T-helper 17 cell (primary cell): ENCODE data around the gene LHPP. TPM values are rescaled to one million over a fixed set of nuclear protein-coding genes. Genes with fewer than 3 reads are reported as not detected.

ENCODE experiments used
- ATAC-seq: fragments of 150-1000 bp; cut with Tn5 transposase; 2 replicates; pipeline ENCODE4 v1.10.0; 2021; ENCODE audit warnings: mild to moderate bottlenecking, moderate library complexity
- DNase-seq, 3 donors: peaks; one replicate each; pipeline versions ENCODE4 v3.0.0 to v3.0.0-alpha.2; 2020 to 2021
- H3K9me3 ChIP-seq: one replicate; pipeline ENCODE4 v1.7.0; 2013; ENCODE audit warnings: low read length, mild to moderate bottlenecking; ENCODE audit not compliant: control insufficient read depth, poor library complexity, severe bottlenecking
- H3K27ac Mint-ChIP-seq: one replicate; pipeline ENCODE4 v1.8.0; 2022; ENCODE audit warnings: mild to moderate bottlenecking, moderate library complexity, mixed read lengths
- H3K27me3 Mint-ChIP-seq: one replicate; pipeline ENCODE4 v1.8.0; 2022; ENCODE audit warnings: mixed read lengths
- H3K36me3 Mint-ChIP-seq: one replicate; pipeline ENCODE4 v1.8.0; 2022; ENCODE audit warnings: low read depth, mixed read lengths
- H3K4me1 Mint-ChIP-seq: one replicate; pipeline ENCODE4 v1.8.0; 2022; ENCODE audit warnings: mild to moderate bottlenecking, mixed read lengths
- H3K4me3 Mint-ChIP-seq: one replicate; pipeline ENCODE4 v1.8.0; 2022; ENCODE audit warnings: mild to moderate bottlenecking, moderate library complexity, mixed read lengths
- total RNA-seq, 4 donors: library from RNA in 2 of 4; stranded (reverse) in 2 of 4; gene quantifications; one replicate each; pipeline ENCODE4 v1.2.3 and lab custom pipeline; 2022 to 2026

The LHPP gene
- total RNA-seq, 2 donors from 2014 or later = 19.9 to 21.1 TPM

DNA sequence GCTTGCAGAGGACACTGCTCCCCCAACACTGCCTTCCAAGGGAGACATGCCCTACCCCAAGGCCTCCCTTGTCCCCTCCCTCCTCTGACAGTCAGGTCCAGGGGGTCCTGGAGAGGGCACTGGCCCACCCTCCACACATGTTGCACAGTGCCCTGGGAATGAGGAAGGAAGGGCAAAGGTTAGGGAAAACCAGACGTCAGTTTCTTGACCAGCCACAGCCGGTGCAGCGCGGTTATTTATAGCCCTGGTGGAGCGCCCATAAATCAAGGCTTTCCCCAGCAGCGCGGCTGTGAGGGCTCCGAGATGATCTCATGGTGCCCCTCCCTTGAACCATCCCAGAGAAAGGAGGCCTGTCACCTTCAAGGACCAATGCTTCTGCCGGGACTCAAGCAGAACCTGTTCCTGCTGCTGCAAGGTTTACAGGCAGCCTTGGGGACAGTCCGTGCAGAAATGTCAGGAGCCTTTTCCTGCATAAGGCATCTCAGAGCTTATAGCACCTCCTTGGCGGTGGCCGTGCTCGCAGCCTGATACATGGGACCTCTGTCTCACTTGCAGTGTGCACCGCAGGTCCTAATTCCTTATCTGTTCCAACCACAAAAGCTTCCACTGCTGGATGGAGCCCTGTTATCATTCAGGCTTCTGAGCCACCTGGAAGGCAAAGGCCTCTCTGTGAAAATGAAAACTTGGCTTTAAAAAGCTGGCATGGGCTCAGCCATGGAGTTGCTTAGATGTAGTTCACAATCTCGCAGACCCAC lies 127.3 kb downstream of the LHPP start:
- no peaks in the 10 kb centered on the region for H3K9me3 ChIP-seq
- H3K4me3 Mint-ChIP-seq = no peak overlapping the region
- ATAC-seq (no peak), DNase-seq (no peak)
- no peaks in the 10 kb centered on the region for H3K27me3 Mint-ChIP-seq
- no peaks in the 10 kb centered on the region for H3K36me3 Mint-ChIP-seq
- H3K27ac Mint-ChIP-seq = no peak overlapping the region
- peaks cover 4% of the 10 kb centered on the region for H3K4me1 Mint-ChIP-seq

DNA sequence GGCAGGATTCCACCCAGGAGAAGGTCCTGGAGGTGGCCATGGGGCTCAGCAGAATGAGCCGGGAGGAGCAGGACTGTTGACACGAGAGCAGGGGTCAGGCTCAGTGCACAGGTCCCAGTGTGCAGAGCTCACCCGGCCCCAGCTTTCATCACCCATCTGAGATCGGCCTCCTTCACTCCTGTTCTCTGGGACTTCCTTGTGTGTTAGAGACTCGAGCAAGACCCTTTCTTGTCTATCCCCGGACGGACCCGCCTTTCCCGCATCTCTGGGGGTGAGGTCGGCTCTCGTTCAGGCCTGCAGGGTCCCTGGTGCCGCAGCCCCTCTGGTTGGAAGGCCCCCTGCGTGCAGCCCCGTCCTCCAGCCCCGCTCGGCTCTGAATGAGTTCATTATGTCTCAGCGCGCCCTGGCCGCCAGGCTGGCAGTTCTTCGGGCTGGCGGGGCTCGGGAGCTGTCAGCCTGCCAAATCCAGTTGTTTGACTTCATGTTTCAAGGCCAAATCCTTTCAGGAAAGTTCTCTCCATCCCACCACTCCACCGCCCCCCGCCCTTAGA lies 127.9 kb downstream of the LHPP start:
- no peak for DNase-seq
- H3K4me1 Mint-ChIP-seq = peaks cover 4% of the 10 kb centered on the region
- H3K27me3 Mint-ChIP-seq = no peaks in the 10 kb centered on the region
- no peak overlapping the region for H3K27ac Mint-ChIP-seq
- ATAC-seq = no peak
- H3K4me3 Mint-ChIP-seq = no peak overlapping the region
- no peaks in the 10 kb centered on the region for H3K9me3 ChIP-seq
- no peaks in the 10 kb centered on the region for H3K36me3 Mint-ChIP-seq

DNA sequence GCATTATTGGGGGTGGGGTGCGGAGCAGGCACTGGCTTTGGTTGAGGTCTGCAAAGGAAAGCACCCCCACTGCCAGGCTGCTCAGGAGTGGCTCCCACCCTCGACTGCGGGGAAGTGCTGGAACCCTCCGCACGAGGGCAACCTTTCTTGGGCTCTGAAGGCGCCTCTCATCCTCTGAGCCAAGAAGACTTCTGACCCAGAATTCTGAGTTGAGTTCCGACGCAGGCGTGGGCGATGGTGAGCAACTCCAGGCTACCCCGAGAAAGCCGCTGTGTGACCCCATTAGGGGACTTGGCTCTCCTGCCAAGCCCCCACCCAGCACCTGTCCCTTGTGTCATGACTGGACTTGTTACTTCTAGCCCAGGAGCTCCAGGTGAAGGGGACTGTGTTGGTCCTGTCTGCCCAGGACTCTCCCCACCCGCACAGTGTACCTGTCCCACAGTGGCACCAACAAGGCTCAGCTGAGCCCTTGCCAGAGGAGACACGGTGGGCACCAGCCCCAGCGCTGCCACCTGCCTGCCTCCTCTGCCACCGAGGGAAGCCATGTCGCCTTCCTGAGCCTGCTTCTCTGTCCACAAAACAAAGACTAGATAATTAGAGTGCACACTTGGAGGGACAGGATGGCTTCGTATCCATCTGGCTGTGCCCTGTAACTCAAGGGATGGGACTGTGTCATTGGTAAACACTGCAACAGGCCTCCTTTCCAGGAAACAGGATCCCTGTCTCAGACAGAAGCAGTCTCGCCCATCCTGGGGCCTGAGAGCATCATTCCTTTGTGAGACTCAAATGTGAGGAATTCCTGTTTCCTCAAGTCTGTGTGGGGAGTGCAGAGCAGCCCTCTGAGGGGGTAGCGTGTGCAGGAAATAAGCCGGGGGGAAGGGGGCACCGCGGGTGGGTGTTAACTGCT lies 128.8 kb downstream of the LHPP start:
- Mint-ChIP-seq H3K4me3 (no peak overlapping the region), H3K27ac (no peak overlapping the region), H3K27me3 (no peaks in the 10 kb centered on the region), H3K4me1 (peaks cover 5% of the 10 kb centered on the region), H3K36me3 (no peaks in the 10 kb centered on the region)
- DNase-seq (no peak), ATAC-seq (no peak)
- no peaks in the 10 kb centered on the region for H3K9me3 ChIP-seq

DNA sequence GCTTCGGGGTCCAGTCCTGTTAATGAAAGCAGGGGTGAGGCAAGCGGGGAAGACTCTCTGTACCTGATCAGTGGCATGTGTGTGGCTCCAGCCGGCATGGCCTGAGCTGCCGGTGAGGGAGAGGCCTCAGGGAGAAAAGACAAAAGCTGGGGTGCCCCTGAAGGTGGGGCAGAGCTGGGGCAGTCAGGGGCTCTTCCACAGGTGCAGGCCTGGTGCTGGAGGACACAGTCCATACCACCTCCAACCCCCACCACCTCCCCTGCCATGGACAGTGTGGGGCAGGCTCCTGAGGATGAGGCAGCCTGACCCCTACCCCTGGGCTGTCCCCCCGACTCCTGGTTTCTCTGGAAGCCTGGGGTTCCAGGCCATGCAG lies 129.5 kb downstream of the LHPP start:
- DNase-seq = no peak
- H3K36me3 Mint-ChIP-seq = no peaks in the 10 kb centered on the region
- H3K27me3 Mint-ChIP-seq = no peaks in the 10 kb centered on the region
- H3K4me1 Mint-ChIP-seq = peaks cover 7% of the 10 kb centered on the region
- no peak for ATAC-seq
- H3K9me3 ChIP-seq = no peaks in the 10 kb centered on the region
- no peak overlapping the region for H3K27ac Mint-ChIP-seq
- no peak overlapping the region for H3K4me3 Mint-ChIP-seq

DNA sequence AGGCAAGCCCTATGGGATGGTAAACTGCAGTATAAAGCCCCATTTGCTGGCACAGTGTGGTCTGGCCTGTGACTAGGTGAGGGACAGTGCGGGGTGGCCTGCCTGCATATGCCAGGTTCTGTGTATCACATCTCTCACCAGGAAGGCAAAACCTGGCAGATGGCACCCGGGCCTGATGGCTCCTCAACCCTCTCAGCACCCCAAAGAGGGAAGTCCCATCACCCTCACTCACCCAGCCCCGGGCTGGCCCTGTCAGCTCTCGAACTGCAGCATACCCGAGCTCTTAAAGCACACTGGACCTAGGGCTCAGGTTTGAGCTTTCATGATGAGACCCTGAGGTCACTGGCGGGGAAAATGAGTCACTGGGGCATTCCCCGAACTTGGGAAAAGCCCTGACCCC lies 130.5 kb downstream of the LHPP start:
- Mint-ChIP-seq H3K27ac (no peak overlapping the region), H3K27me3 (no peaks in the 10 kb centered on the region), H3K4me3 (no peak overlapping the region), H3K4me1 (peaks cover 7% of the 10 kb centered on the region), H3K36me3 (no peaks in the 10 kb centered on the region)
- ATAC-seq (no peak), DNase-seq (no peak)
- no peaks in the 10 kb centered on the region for H3K9me3 ChIP-seq

DNA sequence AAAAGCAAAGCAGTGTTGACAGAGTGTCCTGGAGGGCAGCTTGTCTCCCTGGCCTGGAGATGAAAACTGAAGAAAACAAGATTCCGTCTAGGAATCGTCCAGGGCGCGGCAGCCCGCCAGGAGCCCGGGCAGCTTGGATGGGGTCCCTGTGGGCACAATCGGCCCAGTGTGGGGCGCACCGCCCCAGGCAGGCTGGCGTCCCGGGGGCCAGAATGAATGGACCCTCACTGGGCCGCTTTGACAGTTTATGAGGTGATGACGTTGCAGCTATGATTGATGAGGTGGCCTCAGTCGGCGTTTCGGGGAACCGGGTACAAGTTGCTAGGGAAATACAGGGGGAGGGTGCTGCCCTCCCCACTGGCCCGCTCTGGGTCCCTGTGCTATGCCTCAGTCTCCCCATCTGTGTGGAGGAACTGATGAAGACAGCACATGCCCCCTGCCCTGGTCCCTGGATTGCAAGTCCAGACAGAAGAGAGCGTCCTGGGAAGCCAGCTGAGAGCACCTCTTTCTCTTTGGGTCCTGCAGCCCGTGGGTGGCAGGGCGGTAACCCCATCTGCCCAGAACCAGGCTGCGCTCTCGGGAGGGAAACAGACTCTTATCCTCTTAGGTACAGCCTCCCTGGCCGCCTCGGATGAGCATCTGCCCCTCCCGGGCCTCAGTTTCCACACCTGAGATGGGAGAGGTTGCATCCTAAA lies 131.3 kb downstream of the LHPP start:
- Mint-ChIP-seq H3K4me1 (peaks cover 5% of the 10 kb centered on the region), H3K27me3 (no peaks in the 10 kb centered on the region), H3K36me3 (no peaks in the 10 kb centered on the region), H3K4me3 (no peak overlapping the region), H3K27ac (no peak overlapping the region)
- no peaks in the 10 kb centered on the region for H3K9me3 ChIP-seq
- DNase-seq = no peak
- no peak for ATAC-seq

DNA sequence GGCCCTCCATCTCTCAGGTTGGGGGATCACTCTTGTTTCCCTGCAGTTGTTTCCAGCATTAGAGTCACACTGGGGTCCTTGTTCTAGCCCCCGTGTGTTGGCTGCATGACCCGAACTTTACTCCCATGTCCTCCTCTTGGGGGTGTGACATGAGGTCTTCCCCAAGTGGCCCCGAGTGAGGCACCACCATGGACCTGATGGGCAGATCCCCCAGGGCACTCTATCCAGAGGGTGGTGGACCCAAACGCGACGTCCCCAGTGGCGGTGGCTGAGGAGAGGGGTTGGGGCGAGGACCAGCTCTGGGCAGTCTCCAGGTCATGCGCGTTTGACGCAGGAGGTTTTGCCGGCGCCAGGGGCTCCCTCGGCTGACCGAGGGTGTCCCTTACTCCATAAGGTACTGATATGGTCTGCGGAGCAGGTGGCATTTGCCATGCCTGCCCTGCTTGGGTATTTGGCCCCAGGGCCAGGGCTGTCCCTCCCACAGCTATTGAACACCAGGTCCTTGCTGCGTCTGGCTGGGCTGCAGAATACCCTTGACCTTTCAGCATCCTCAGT lies 131.9 kb downstream of the LHPP start:
- no peak for DNase-seq
- H3K27me3 Mint-ChIP-seq = no peaks in the 10 kb centered on the region
- H3K9me3 ChIP-seq = no peaks in the 10 kb centered on the region
- H3K4me1 Mint-ChIP-seq = peaks cover 6% of the 10 kb centered on the region
- no peak overlapping the region for H3K27ac Mint-ChIP-seq
- ATAC-seq = no peak
- H3K4me3 Mint-ChIP-seq = no peak overlapping the region
- no peaks in the 10 kb centered on the region for H3K36me3 Mint-ChIP-seq

DNA sequence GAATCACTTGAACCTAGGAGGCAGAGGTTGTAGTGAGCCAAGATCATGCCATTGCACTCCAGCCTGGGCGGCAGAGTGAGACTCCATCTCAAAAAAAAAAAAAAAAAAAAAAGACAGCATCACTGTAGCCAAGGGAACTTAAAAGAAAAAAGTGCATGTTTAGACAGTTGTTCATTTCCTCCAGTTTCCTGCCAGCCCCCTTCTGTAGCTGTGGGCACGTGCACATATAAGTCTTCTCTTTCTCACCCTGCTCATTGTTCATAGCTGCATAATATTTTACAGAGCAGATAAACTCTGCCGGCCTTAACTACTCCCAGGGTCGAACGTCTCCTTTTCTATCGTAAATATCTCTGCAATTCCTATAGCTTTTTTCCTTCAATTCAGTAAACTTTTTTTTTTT lies 132.6 kb downstream of the LHPP start:
- no peak for ATAC-seq
- DNase-seq = no peak
- Mint-ChIP-seq H3K27ac (no peak overlapping the region), H3K4me3 (no peak overlapping the region), H3K4me1 (peaks cover 7% of the 10 kb centered on the region), H3K36me3 (no peaks in the 10 kb centered on the region), H3K27me3 (no peaks in the 10 kb centered on the region)
- H3K9me3 ChIP-seq = no peaks in the 10 kb centered on the region

DNA sequence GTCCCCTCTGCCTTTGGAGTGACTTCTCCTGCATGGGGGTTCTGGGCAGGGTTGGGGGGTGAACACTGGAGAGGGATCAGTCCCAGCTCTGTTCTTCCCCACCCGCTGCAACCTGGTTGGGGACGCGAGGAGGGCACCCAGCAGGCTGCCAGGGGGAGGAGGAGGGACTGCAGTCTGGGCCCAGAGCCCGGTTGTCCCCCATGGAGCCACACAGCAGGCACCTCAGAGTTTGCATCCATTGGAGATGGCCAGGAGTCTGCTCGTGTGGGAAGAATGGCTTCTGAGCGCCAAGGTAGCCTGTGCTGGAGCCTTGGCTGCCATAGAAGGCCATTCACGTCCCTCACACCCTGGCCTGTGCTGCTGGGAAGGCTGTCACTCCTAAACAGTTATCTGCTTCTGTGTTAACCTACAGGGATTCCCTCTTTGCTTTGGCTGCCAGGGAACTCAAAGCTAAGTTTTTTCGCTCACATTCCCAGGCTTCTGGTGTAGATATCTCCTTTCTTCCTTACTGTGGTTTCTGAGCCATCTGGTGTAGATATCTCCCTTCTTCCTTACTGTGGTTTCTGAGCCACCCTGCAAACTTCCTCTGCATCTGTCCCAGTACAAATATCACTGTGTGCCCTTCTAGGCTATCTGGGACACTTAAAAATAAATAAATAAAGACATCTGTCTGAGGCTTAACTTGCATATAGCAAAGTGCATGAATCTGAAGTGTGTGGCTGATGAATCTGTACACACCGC lies 133.7 kb downstream of the LHPP start:
- no peaks in the 10 kb centered on the region for H3K27me3 Mint-ChIP-seq

DNA sequence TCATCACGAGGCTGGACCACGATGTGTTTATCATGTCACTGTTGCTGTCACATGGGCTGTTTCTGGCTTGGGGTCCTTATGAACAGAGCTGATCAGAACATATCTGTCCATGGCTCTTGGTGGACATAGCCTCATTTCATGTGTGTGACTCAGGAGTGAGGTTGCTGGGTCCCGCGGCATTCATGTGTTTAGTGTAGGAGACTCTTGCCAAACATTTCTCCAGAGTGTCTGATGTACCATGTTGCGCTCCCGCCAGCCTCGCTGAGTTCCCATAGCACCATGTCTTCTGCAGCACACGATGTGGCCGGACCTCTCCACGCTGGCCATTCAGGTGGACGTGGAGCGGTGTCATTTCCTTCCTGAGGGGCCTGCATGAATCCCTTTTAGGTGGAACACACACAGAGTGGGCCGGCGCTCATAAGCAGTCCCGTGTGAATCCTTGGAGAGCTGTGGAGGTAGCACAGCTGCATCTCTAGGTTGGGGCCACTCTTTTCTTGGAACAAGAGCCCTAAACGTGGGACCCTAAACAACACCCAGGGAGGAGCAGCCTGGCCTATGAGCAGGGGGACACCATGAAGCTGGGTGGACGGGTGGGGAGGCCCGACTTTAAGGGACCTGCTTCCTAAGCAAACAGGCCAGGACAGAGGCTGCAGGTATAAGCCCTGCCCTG lies 134.6 kb downstream of the LHPP start:
- H3K4me3 Mint-ChIP-seq = no peak overlapping the region
- DNase-seq (no peak), ATAC-seq (no peak)
- no peaks in the 10 kb centered on the region for H3K27me3 Mint-ChIP-seq
- H3K4me1 Mint-ChIP-seq = peaks cover 12% of the 10 kb centered on the region
- no peaks in the 10 kb centered on the region for H3K9me3 ChIP-seq
- H3K27ac Mint-ChIP-seq = peak overlapping the region; percentile 8
- H3K36me3 Mint-ChIP-seq = no peaks in the 10 kb centered on the region

More for the DNA sequence above, 133.7 kb downstream of the LHPP start:
- no peak for ATAC-seq
- H3K36me3 Mint-ChIP-seq = no peaks in the 10 kb centered on the region
- H3K4me1 Mint-ChIP-seq = peaks cover 7% of the 10 kb centered on the region
- H3K4me3 Mint-ChIP-seq = no peak overlapping the region
- peak overlapping the region; percentile 8 for H3K27ac Mint-ChIP-seq
- no peak for DNase-seq
- no peaks in the 10 kb centered on the region for H3K9me3 ChIP-seq

DNA sequence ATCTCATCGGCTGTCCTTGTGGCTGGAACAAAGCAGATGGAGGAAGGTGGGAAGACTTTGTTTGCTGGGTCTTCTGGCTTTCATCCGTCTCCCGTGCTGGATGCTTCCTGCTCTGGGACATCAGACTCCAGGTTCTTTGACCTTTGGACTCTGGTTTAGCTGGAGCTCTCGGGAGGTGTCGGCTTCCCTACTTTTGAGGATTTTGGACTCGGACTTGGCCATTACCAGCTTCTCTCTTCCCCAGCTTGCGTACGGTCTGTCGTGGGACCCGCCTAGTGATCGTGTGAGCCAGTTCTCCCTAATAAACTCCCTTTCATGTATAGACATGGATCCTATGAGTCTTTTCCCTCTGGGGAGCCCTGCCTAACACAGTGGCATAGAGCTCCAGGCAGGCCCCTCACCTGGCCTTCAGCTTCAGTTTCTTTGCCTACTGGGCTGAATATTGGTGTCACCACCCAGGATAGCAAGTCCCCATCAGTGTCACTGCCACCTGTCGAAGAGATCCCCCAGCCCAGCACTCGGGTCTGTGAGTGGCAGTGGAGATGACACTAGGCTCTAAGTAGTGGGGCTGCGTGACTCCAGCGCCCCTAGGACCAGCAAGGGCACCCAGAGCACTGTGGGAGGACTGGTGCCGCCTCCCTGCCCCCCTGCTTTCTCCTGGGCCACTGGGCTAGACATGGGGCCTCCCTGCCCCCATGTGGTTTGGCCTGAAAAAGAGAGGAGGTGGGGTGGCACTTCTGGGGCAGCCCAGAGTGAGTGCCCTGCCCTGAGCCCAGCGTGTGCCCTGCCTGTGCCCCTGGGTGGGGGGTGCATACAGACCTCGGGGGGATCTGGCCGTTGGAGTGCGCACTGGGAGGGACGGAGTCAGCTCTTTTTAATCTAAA lies 135.6 kb downstream of the LHPP start:
- no peak overlapping the region for H3K4me3 Mint-ChIP-seq
- no peaks in the 10 kb centered on the region for H3K36me3 Mint-ChIP-seq
- DNase-seq (no peak), ATAC-seq (no peak)
- no peaks in the 10 kb centered on the region for H3K9me3 ChIP-seq
- H3K27me3 Mint-ChIP-seq = no peaks in the 10 kb centered on the region
- H3K4me1 Mint-ChIP-seq = peaks cover 12% of the 10 kb centered on the region
- H3K27ac Mint-ChIP-seq = no peak overlapping the region
